Choroid plexus epithelial cell (primary cell): Measurements from ENCODE around the gene KRTAP19-1.

Experiments
- DNase-seq: peaks from one replicate; pipeline ENCODE4 v3.0.0-alpha.2; 2010; ENCODE audit warnings: low read depth
- H3K4me3 ChIP-seq: 2 replicates; pipeline ENCODE4 v1.5.1; 2011; ENCODE audit warnings: low read depth, mild to moderate bottlenecking, control low read depth, low read length, moderate library complexity
- CTCF ChIP-seq: conservative IDR thresholded peaks from 2 replicates; pipeline ENCODE4 v1.5.1; 2011; ENCODE audit warnings: low read depth, mild to moderate bottlenecking, control low read depth, inconsistent platforms, low read length, moderate library complexity

Gene KRTAP19-1

DNA sequence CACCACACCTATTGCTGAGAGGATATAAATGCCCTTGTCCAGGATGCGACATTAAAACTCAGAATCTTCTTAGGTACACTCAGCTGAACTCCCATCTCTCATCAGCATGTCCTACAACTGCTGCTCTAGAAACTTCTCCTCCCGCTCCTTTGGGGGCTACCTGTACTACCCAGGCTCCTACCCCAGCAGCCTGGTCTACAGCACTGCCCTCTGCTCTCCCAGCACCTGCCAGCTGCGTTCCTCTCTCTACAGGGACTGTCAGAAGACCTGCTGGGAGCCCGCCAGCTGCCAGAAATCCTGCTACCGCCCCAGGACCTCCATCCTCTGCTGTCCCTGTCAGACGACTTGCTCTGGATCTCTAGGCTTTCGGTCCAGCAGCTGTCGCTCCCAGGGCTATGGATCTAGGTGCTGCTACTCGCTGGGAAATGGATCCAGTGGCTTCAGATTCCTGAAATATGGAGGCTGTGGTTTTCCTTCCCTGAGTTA, 50.0 kb downstream of the KRTAP19-1 start, which contains the start of gene KRTAP13-4:
Gene KRTAP13-4 (plus strand): TSS at position 51 of the 486 bp plus-strand sequence. CDS start 56 bp downstream, at position 107.
- H3K4me3 ChIP-seq = no peak within 1 kb of the TSS
- TF ChIP-seq CTCF = no peak
- no peak for DNase-seq
